DMS 273 (cell line): ENCODE measurements around the gene OR4D10.

Source experiments
- DNase-seq: peaks from one replicate; lab custom pipeline; 2025; ENCODE audit not compliant: unreplicated experiment; lab: John Stamatoyannopoulos, UW

Gene OR4D10

DNA sequence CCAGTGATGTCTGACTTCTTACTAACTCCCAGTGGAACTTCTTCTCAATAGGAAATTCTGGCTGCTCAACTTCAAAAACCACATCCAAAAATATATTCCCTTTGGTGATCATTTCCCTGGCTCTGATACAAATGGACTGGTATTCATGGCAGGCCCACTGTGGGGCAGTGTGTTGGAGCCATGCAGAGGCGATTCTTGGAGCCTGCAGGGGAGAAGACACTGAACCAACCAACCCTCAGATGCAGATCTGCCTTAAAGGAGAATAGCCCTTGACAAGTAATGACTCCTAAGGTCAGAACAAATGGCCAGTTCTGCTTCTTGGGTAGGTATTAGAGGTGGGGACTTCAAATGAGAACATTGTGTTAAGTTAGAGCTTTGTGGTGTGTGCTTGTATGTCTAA, 50.4 kb downstream of the OR4D10 start:
- DNase-seq, result peak; percentile 3

- no peak for DNase-seq
Observed at GRCh38 chr11:59528711-59529110, 55.6 kb downstream of the OR4D10 start.
